ENCODE data around the gene NT5DC1. TPM values are rescaled to one million over a fixed set of nuclear protein-coding genes. Genes with fewer than 3 reads are reported as not detected.

NT5DC1 gene
- polyA plus RNA-seq, 1 experiment = 23.2 TPM

- no peaks in the 10 kb centered on the region for H3K27me3 ChIP-seq (ENCODE audit: control insufficient read depth, insufficient read depth, low read length)
- POLR2A ChIA-PET = interaction anchor here (1.2 to 1.5 kb wide), 2 partner anchors 13 to 62 kb away, joined by 6 to 9 read pairs; partner anchors contain the start of gene FRK
- H3K27ac ChIP-seq (ENCODE audit: low read depth, low read length) = no peak overlapping the region
- DNase-seq (ENCODE audit: low read depth, low spot score) = no peak
- TF ChIP-seq CTCF (IDR thresholded peaks at IDR 0.05; ENCODE audit: low read depth, low read length) = no peak
- H3K9me3 ChIP-seq (ENCODE audit: control insufficient read depth, insufficient read depth, low read length) = no peaks in the 10 kb centered on the region
- CTCF ChIA-PET = interaction anchor here (0.7 kb wide), 1 partner anchor 142 kb away, joined by 5 read pairs; no protein-coding TSS in a partner anchor
- H3K4me3 ChIP-seq (ENCODE audit: low read depth, low read length) = no peak overlapping the region
Measured at GRCh38 chr6:116074732-116075390, 25.8 kb upstream of the NT5DC1 start.

DNA sequence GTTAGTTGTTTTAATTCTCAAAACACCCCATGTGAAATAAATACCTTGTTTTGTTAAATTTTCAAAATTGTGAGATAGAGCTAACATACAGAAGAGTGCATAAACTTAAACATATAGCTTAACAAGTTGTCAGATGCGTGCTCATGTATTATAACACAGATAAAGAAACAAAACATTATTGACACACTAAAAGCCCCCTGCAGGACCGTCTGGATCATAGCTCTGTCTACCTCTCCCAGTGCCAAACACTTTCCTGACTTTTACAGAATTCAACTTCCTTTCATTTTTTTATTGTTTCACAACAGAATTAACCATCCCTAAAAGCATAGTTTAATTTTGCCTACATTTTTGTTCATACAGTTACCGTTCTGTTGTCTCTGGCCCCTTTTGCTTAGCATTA is 22.1 kb upstream of the NT5DC1 start:
- Histone ChIP-seq H3K27ac (ENCODE audit: low read depth, low read length) (no peak overlapping the region), H3K4me3 (ENCODE audit: low read depth, low read length) (no peak overlapping the region), H3K27me3 (ENCODE audit: control insufficient read depth, insufficient read depth, low read length) (no peaks in the 10 kb centered on the region), H3K9me3 (ENCODE audit: control insufficient read depth, insufficient read depth, low read length) (no peaks in the 10 kb centered on the region)
- ChIA-PET POLR2A (no interaction called here), CTCF (interaction anchor here (1.1 to 2.7 kb wide), 3 partner anchors 8 to 68 kb away, joined by 8 to 11 read pairs (median 9); partner anchors contain the start of gene FRK)
- DNase-seq (ENCODE audit: low read depth, low spot score) = no peak
- 0 out of 2 replicates have a peak, but pooled peaks have one; percentile 2 for TF ChIP-seq CTCF (IDR thresholded peaks at IDR 0.05; ENCODE audit: low read depth, low read length)

DNA sequence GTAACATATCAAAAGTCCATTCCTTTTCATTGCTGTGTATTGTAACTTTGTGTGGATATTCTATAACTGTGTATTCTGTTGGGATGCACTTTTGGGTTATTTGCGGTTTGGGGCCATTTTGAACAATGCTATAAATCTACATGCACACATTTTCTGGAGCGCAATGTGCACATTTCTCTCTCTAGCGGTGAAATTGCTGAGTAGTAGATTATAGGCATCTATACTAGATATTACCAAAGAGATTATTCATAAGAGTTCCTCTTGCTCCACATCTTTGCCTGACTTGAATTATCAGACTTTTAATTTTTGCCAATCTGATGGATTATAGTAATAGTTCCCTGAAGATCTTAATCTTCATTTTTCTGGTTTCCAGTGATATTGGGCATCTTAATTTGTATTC is 21.7 kb upstream of the NT5DC1 start:
- ChIA-PET CTCF (interaction anchor here (1.1 to 2.2 kb wide), 2 partner anchors 18 to 68 kb away, joined by 8 to 11 read pairs; partner anchors contain the start of gene FRK), POLR2A (no interaction called here)
- no peak for DNase-seq (ENCODE audit: low read depth, low spot score)
- H3K9me3 ChIP-seq (ENCODE audit: control insufficient read depth, insufficient read depth, low read length) = no peaks in the 10 kb centered on the region
- H3K27me3 ChIP-seq (ENCODE audit: control insufficient read depth, insufficient read depth, low read length) = no peaks in the 10 kb centered on the region
- no peak overlapping the region for H3K27ac ChIP-seq (ENCODE audit: low read depth, low read length)
- TF ChIP-seq CTCF (IDR thresholded peaks at IDR 0.05; ENCODE audit: low read depth, low read length) = no peak
- no peak overlapping the region for H3K4me3 ChIP-seq (ENCODE audit: low read depth, low read length)

DNA sequence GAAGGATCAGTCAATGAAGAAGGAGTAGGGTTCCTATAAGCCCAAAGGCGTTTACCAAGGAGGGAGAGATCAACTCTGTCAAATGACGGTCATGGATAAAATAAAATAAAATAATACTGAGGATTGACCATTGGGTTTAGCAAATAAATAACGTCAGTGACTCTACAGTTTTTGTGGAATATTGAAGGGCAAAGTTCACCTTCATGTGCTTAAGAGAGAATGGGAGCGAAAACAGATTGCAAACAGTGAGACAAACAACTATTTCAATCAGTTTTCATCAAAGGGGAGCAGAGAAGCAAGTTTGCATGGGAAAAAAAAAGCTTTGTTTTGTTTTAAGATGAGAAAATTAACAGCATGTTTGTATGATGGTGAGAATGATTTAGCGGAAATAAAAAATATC is 17.6 kb upstream of the NT5DC1 start:
- CTCF ChIA-PET = interaction anchor here (2.3 kb wide), 1 partner anchor 22 kb away, joined by 11 read pairs; the partner anchor contains the start of gene FRK
- Histone ChIP-seq H3K9me3 (ENCODE audit: control insufficient read depth, insufficient read depth, low read length) (no peaks in the 10 kb centered on the region), H3K27ac (ENCODE audit: low read depth, low read length) (no peak overlapping the region), H3K4me3 (ENCODE audit: low read depth, low read length) (no peak overlapping the region), H3K27me3 (ENCODE audit: control insufficient read depth, insufficient read depth, low read length) (no peaks in the 10 kb centered on the region)
- POLR2A ChIA-PET = no interaction called here
- no peak for TF ChIP-seq CTCF (IDR thresholded peaks at IDR 0.05; ENCODE audit: low read depth, low read length)
- no peak for DNase-seq (ENCODE audit: low read depth, low spot score)

DNA sequence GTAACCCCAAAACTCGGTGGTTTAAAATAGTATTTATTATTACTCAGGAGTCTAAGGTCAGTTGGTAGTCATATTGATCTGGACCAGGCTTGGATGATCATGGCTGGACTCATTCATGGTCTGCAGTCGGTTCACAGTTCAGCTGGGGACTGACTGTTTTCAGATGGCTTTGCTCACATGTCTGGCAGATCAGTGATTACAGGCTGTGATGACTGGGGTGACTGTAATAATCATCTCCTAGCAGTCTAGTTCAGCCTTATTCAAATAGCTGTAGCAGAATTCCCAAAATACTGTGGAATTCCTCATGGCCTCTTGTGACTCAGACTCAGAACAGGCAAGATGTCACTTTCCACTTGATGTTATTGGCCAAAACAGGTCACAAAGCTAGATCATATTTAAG is 16.4 kb upstream of the NT5DC1 start:
- Histone ChIP-seq H3K27me3 (ENCODE audit: control insufficient read depth, insufficient read depth, low read length) (no peaks in the 10 kb centered on the region), H3K4me3 (ENCODE audit: low read depth, low read length) (no peak overlapping the region), H3K27ac (ENCODE audit: low read depth, low read length) (no peak overlapping the region), H3K9me3 (ENCODE audit: control insufficient read depth, insufficient read depth, low read length) (no peaks in the 10 kb centered on the region)
- ChIA-PET POLR2A (no interaction called here), CTCF (interaction anchor here (1.1 kb wide), 1 partner anchor 23 kb away, joined by 3 read pairs; the partner anchor contains the start of gene FRK)
- no peak for TF ChIP-seq CTCF (IDR thresholded peaks at IDR 0.05; ENCODE audit: low read depth, low read length)
- DNase-seq (ENCODE audit: low read depth, low spot score) = no peak
